Activated T-cell treated with anti-CD3 and anti-CD28 coated beads, Interleukin-2, amount 50 U/mL, for 1 hour (primary cell): ENCODE data around the gene CIDEA.

ENCODE experiments used
- DNase-seq: peaks from one replicate; pipeline ENCODE4 v3.0.0-alpha.2; 2020

CIDEA gene

DNA sequence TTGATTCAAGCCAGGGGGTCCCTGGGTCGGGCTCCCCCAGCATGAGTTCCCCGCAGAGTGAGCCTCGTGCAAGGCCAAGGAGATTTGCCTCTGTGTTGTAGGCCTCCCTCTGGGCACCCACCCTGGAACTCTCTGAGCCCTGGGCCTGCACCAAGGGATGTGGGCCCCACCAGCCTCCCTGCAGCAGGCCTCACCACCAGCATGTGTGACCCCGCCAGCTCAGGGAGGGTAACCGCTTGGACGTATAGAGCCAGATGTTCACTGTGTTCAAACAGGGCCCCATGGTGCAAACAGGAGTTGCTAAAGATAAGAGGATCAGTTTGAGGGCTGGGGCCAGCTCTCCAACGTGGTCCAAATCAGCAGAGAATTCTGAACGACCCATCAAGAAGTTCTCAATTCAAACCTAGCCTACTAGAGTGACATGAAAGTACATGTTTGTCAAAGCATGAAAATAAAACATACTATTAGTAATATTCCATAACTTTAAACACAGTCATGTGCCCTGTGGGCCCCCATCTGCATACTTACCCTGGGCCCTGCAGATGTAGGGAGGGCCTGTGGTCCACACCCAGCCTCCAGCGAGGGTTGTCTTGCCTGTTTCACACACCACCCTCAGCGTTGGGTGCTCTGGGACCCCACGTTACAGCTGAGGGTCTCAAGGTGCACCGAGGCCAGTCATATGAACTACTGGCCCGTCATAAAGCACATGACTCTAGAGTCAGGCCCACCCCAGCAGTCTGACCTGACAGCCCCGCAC, 48.4 kb downstream of the CIDEA start:
- DNase-seq: no peak

DNA sequence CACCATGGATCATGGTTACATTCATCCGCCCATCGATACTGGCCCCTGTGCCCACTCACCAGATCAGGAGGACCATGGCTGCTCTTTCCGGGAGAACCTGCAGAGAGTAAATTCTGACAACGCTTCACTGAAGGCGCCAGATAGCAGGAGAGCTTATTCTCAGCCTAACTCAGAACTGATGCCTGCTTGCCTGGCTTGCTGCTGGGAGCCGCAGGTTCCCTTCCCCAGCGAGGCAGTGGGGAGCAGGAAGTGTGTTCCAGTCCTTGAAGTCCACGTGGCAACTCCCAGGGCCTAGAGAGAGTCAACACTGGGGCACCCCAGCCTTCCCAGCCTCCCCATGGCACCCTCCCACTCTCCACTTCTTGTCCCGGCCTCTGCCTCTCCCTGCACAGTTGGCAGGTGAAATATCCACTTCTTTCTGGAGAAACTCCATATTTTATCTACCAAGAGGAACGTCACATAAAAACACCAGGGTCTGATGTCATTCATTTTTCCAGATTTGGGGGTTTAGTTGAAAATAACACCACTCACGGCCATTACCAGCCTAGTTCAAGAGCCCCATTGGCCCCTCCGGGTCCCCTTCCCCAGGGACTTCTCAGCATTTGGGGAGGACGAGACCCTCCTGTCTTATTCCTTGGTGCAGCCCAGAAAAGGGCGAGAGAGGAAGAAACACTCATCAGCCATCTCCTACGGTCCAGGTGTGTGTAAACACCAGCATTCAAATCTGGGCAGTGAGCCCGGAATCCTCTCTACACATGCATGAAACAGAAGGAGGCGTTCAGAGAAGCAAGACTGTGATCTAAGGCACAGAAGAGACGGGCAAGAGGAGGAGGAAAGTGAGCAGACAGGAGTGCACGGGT, 50.4 kb downstream of the CIDEA start:
- DNase-seq: no peak

DNA sequence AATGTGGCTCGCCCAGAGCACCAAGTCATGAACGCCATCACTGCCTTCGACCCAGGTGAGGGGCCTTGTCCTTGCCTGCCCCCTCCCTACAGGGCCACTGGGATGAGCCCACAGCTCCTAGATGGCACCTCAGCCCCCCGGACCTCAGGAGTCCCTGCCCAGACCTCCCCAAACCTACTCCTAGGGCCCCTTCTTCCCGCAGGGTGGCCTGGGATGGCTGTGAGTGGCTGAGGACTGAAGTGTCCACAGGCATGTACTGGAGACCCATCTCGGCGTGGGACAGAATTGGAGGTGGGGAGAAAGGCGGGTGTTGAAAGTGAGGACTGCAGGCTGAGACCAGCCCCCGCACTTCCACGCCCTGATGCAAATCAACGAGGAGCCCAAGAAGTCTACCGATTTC, 51.0 kb downstream of the CIDEA start:
- DNase-seq: no peak

DNA sequence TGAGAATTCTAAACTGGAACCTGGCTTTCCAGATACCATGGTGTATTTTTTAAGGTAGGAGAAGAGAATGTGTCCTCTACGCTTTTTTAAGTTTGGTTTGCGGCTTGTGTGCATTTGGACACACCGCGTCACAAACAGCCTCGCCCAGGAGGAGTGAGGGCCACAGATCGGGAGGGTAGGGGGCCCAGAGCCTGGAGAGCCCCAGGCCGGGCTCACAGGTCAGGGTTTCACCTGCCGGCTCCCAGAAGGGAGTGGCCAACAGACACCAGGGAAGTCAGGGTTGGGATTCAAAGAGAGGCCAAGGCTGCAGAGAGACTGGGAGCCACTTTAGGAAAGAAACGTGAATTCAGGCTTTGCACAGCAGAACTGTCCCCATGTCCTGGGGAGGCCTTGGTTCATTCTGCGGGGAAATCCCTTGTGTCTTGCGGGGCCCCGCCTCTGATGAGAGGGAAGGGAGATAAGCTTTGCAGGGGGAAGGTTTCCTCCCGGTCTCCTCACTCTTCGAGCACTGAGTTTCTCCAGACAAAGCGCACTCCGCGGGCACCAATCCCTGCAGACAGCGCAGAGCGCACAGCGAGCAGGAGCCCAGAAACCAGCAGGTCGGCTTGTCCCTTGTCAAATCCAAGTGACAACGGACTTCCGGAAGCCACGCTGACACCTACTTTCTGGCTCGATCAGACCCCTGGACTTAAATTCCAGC, 51.9 kb downstream of the CIDEA start:
- no peak for DNase-seq

DNA sequence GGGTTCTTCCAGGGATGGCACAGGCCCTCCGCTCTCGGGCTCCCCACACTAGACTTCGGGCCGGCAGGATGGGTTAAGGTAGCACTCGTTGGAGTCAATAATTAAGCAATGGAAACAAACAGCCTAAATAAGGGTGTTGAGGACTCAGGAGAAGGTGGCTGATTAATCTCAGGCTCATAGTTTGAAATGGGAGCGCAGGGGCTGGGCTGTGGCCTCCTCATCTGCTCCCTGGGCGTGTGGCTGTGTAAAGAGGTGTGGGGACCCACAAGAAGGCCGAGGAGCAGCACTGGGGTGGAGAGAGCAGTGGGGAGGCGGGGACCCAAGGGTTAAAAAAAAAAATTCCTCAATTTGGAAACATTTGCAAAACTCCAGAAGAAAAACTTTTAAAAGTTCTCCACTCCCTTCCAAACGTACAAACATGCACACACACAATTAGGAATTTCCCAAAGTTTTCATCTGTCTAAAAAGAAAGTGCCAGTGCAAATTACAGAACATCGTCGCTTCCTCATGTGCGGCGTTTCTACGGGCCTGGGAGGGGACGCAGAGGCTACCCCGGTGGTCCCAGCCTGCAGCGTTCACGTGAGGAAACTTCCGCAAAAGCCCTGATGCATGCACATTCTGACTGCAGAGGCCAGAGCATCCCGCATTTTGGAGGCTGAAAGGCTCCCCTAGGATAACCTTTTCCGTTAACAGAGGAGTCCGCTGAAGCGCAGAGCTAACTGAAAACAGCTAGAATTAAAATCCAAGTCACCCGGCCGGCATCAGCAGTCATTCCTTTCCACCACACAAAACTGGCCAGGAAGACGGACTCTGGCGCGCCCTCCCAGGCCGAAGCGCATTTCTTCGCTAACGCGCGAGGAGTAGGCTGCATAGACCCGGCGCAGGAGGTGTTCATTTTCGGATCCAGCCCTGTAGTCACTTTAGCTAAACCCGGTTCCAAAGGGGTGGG, 52.9 kb downstream of the CIDEA start:
- DNase-seq: no peak

DNA sequence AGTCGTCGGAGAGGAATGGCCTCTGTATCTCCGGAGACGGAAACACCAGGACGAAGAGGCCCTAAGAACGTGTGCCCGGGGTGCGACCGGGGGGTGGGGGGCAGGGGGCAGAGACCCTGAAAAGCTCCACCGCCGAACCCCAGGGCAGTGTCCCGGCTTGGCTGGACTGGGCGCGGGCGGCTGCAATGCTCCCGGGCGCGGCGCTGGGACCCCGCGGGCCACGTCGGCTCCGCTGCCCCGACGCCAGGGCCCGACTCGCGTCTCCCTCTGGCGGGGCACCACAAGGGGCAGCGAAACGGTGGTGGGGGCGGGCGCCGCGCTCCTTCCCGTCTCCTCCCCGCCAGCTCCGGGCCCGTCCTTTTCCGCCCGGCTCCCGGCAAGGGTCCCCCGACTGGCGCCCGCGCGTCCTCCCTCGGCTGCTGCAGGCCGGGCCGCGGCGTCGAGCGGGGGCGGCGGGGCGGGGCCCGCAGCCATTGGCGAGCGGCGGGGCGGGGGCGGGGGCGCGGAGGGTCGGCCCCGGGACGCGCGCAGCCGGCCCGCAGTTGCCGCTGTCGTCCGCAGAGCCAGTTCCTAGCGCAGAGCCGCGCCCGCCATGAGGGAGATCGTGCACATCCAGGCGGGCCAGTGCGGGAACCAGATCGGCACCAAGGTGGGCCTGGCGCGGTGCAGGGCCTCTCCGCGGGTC, 53.7 kb downstream of the CIDEA start, which contains the start of gene TUBB6:
TUBB6 (plus strand) TSS at position 541 of the 685 bp plus-strand sequence; CDS start at position 593, 52 bp downstream.
- DNase-seq: no peak

DNA sequence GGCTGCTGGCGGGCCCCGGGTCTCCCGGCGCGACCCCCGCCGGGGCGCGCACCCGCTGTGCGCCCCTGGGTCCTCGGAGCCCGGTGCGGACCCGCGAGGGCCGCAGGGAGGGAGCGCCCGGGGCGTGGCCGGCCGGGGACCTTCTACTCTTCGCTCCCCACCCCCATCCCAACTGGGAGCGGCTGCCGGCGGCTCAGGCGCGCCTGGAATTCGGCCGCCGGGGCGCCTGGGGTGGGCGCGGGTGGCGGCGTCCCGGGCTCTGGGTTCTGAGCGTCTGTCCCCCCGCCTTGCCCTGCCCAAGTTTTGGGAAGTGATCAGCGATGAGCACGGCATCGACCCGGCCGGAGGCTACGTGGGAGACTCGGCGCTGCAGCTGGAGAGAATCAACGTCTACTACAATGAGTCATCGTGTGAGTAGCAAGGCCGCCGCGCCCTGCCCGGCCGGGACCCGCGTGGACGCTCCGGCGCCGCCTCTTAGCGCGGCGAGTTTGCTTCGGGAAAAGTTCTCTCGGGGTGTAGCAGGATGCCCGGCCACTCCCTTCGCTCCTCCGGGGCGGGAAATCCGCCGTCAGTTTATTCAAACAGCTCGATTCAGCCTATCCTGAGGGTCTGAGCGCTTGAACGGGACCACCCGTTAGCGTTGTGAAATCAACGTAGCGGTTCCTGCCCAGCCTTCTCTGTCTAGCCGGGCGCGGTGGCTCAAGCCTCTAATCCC, 54.4 kb downstream of the CIDEA start:
- no peak for DNase-seq

DNA sequence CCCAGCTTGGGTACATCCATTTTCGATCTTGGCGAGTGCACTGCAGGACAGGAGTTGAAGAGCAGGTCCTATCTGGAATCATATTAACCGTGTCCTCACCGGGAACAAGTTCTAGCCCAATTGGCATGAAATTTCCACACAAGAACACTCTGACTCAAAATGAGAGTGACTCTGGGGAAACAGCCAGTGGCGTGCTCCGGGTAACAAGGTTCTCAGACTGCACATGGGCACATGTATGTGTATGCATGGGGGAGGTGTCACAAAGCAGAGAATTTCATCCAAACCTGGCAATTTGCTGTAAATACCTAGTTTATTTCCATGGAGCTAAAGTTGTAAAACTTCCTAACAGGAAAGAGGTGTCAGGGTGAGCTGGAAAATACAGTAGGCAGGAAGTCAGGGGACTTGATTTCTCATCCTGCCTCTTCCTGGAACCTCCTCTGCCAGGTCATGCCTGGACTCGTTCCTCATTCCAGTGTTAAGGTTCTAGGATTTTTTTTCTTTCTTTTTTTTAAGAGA, 55.6 kb downstream of the CIDEA start:
- DNase-seq: no peak

DNA sequence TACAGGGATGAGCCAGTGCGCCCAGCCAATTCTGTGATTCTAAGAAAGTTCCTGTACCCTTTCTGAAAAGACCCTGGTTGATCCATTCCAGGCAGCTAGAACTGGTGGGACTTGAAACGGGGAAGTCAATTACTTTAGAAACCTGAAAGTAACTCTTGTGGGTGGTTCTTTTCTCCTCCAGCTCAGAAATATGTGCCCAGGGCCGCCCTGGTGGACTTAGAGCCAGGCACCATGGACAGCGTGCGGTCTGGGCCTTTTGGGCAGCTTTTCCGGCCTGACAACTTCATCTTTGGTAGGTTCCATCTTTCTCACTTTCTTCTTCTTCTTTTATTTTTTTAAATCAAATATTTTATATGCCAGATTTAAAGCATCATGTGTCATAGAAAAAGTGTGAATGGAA, 56.6 kb downstream of the CIDEA start:
- no peak for DNase-seq

DNA sequence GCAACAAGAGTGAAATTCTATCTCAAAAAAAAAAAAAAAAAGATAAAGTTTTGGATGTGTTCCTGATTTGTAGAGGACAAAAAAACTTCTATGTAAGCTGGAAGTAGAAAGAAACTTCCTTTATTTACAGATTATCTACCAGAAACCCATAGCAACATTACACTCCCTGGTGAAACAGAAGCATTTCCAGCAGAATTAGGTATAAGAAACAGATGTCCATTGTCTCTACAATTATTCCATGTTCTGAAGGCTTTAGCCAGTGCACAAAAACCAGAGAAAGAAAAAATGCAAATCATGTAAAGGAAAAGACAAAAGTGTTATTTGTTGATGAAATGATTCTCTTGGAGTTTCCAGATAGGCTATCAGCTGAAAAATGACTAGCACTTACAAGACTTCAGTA, 58.8 kb downstream of the CIDEA start:
- DNase-seq: no peak

DNA sequence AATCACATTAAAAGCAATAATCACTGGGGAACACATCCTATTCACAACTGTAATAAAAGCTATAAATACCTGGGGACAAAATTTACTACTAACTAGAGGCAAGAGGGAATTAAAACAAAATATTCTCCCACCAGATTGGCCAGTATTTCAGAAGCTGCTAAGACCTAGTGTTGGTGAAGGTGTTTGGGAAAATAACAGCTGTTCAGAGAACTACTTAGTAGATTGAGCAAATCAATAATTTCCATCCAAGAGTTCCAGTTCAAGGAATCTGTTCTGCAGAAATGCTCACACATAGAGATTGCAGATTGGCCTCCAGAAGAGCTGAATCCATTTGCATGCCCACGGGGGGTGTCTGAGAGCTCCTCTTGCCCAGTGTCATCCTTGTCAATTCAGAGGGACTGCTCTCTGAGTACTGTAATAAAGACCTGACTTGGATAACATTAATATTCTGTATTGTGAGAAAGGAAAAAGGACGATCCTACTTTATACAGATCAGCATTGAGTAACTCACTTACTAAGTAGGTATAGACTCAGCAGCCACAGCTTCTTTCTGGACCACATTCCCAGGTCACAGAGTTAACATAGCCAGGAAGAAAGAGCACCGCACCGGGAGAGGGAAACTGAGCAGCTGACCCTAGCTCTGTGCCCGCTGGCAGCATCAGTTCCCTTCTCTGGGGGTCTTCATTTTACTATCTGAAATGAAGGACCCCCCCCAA, 59.5 kb downstream of the CIDEA start:
- DNase-seq: no peak

DNA sequence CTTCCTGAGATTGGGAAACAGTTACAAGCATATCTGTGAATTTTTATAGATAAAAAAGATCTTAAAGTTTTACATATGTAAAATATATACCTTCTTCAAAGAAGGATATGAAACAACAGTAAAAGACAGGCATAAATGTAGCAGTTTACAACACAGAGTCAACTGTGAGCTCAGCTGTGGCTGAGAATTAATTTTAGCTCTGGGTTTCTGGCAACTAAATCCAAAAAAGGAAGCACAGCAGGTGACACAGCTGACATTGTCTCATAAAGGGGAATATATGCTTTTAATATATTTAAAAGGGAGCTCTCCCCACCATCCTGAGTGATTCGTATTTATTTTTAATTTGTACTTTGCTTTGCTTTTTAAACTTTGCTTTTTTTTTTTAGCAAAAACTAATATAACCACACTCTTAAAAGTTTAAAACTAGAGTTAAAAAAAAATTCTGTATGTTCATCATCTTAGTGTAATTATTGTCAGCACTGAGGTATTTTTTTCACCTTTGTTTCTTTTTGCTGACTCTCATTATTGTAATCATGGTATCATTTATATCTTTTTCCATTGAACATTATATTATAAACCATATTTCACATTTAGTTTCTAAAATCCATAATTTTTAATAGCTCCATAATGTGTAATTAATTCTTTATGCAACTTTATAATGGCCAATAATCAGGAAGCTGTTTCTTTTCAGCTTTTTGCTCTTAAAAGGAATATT, 60.6 kb downstream of the CIDEA start:
- DNase-seq: no peak

DNA sequence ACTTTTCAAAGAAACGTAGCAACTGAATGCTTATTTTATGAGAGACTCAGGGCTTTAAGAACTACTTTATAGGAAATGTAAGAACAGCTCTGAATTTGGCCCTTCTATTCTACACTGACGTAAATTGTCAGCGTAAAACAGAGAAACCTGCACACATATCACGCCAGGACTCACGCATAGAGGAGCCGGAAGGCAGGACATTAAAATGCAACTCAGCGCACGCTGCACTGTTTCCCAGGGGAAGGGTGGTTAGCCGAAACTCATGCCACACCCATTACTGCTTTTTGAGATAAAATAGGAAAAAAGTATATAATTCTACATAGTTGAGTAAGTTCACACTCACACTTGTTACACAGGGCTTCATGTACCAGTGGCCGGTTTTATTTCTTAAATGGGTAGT, 61.3 kb downstream of the CIDEA start:
- no peak for DNase-seq

DNA sequence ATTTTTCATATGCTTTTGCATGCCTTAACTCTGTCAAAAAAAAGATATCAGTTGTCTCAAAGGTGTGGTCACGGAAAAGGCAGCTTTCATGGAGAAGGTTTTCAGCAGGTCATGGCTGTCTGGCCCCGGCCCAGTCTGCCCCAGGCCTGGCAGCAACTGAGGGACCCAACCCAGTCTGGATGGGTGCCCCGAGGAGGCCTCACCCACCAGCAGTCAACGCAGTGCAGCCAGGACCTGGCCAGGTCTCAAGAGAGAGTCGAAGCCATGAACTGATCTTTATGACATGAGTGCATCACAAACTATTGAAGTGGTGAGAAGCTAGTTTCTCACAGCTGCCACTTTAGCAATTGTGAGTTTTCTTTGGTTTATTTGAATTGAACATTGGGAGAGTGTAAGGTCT, 61.8 kb downstream of the CIDEA start:
- DNase-seq: no peak

DNA sequence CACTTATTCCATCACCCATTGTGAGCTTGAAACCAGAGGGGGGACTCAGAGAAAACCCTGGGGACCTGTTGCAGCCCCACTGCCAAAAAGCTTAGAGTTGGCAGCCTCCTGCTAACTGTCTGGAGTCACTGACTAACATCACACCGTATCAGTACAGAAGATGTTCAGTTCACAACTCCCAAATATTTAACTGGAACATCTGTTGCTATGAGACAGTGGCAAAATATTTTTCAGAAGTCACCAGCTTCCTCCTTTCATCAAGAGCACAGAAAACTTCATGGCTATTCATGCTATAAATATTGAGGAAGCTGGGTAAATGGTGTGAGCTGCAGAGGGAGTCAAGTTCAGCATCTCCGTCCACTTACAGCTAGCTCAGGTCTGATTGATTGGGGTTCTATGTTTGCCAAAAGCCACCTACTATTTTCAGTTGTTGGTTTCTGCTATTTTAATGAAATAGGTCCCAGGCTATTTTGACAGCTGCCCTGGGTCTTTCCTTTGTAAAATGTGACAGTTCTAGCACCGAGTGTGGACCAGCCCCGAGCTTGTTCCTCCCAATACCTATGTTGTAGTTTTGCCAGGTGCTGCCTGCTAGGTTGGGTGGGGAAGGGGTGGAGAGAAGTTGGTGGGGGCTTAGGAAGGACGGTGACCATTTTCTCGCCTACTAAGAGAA, 63.6 kb downstream of the CIDEA start:
- no peak for DNase-seq

DNA sequence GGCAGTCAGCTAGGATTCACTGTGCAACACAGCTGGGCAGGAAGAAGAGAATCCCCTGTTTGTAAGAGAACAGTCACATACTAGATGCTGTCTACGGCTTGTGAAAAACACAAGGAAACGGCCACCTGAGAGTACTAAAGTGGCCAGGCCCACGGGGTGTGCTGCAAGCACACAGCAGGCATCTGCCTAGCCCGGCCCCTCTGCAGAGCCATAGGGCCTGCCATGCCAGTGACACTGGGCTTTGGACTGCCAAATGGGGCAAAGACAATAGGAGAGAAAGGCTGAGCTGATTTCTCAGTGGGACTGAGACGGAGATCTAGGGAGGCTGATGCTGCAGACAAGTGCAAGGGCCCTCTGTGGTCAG, 64.2 kb downstream of the CIDEA start:
- no peak for DNase-seq

DNA sequence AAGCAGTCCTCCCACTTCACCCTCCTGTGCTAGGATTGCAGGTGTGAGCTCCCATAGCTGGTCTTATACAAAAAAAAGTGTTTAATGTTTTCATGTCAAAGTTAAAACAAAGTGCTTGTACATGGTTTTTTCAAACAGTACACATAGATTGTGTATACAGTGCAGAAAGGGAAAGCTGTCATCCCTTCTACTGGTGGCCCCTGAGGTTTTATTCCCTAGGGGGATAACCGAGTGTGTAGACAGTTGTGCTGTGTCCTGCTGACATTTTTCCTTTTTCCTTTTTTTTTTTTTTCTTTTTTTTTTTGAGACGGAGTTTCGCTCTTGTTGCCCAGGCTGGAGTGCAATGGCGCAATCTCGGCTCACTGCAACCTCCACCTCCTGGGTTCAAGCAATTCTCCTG, 64.7 kb downstream of the CIDEA start:
- DNase-seq: no peak

DNA sequence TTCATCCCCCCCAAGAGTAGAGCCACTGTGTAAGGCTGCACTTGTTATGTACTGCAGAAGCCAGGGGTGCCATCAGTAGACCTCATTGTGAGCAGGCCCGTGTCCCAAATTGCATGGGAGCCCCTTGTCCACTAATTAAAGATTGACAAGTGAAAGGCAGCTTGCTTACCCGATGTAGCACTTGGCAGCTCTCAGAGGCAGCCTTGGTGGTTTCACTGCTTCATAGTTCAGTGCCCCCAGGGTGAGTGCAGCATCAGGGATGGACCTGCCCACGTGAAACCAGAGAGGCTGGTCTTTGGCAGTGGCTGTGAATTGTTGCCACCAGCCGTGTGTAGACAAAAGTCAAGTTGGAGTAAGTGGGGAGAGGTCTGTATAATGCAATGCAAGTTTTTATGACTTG, 67.2 kb downstream of the CIDEA start:
- no peak for DNase-seq
